ENCODE measurements around the gene TMEM115. TPM values are rescaled to one million over a fixed set of nuclear protein-coding genes. Genes with fewer than 3 reads are reported as not detected.

TMEM115 gene
- total and polyA plus RNA-seq, 11 donors: 20.5 to 57.3 (median 28.9) TPM

GRCh38 chr3:50340147-50340447, 19.2 kb downstream of the TMEM115 start:
- intact Hi-C loops (cut with DNase I): loop anchor here in 1 of 10 donors (10.0 kb wide), 1 partner anchor 1045 kb away; the partner anchor contains the start of gene MANF
- ATAC-seq: no peak
- H3K27me3 ChIP-seq: peaks cover 0 to 4% (median 0%) of the 10 kb centered on the region in 9 donors
- H3K9me3 ChIP-seq: no peaks in the 10 kb centered on the region
- no peaks in the 10 kb centered on the region for H3K36me3 ChIP-seq
- H3K4me3 ChIP-seq: peak overlapping the region; percentile 30 to 97 (median 64)
- DNase-seq: no peak
- WGBS, 4 donors: 27 to 46% (median 40%) methylated on average over 9 of the region's 9 CpGs
- peak overlapping the region; percentile 62 to 100 (median 98) for H3K27ac ChIP-seq
- TF ChIP-seq CTCF (IDR thresholded peaks at IDR 0.05) (no peak), POLR2A (IDR thresholded peaks at IDR 0.05) (no peak)
- H3K4me1 ChIP-seq: peaks cover 13 to 63% (median 50%) of the 10 kb centered on the region in 12 donors

DNA sequence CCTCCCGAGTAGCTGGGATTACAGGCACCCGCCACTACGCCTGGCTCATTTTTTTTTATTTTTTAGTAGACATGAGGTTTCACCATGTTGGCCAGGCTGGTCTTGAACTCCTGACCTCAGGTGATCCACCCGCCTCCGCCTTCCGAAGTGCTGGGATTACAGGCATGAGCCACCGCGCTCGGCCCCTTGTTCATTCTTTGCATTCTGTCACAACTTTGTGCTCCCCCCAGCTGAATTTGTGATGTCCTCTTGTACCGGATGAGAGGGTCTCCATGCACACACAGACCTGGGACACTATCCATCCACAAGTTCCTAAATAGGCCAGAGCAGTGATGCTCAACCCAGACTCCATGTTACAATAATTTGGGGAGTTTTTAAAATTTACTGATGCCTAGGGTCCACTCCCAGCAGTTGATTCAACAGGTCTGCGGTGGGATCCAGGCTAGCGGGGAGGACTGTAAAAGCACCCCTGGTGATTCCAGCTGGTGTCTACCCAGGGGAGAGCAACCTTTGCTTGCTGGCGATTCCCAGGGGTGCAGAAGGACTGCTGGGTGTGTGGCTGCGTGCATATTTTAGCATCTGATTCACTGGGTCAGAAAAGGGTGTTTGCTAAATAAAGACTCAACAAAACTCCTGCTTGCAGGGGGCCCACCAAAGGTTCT, 19.7 kb downstream of the TMEM115 start:
- intact Hi-C loops (cut with DNase I): loop anchor here in 1 of 10 donors (10.0 kb wide), 1 partner anchor 1045 kb away; the partner anchor contains the start of gene MANF

DNA sequence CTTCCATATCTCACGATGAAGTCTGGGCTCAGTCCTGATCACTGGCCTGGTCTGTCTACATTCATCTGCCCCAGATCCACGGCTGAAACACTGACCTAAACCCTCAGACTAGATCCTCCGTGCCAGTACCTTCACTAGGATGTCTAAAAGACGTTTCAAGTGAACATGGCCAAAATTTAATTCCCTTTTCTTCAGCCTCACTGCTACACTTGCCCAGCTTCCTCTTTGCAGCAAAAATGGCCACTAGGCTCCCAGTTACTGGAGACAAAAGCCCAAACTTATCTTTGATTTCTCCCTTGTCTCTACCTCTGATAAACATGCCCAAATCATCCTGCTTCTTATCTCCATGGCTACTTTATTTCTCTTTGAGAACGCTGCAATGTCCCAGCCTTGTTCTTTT, 20.4 kb downstream of the TMEM115 start:
- peaks cover 0 to 9% (median 0%) of the 10 kb centered on the region in 9 donors for H3K36me3 ChIP-seq
- DNase-seq: no peak
- no peaks in the 10 kb centered on the region for H3K9me3 ChIP-seq
- ATAC-seq: no peak
- peak overlapping the region in 7 of 12 donors; percentile 84 to 97 (median 93) for H3K4me3 ChIP-seq
- intact Hi-C loops (cut with DNase I): no loop called here
- WGBS, 4 donors: 68 to 79% (median 72%) methylated on average over 5 of the region's 5 CpGs
- H3K27me3 ChIP-seq: peaks cover 0 to 4% (median 0%) of the 10 kb centered on the region in 9 donors
- no peak for TF ChIP-seq POLR2A (IDR thresholded peaks at IDR 0.05)
- TF ChIP-seq CTCF (IDR thresholded peaks at IDR 0.05): no peak
- peak overlapping the region in 11 of 12 donors; percentile 92 to 100 (median 98) for H3K27ac ChIP-seq
- peaks cover 13 to 72% (median 61%) of the 10 kb centered on the region in 12 donors for H3K4me1 ChIP-seq

More for the DNA sequence above, 19.7 kb downstream of the TMEM115 start:
- no peaks in the 10 kb centered on the region for H3K9me3 ChIP-seq
- H3K27ac ChIP-seq: peak overlapping the region; percentile 62 to 100 (median 98)
- H3K36me3 ChIP-seq: peaks cover 0 to 4% (median 0%) of the 10 kb centered on the region in 9 donors
- peak overlapping the region in 11 of 12 donors; percentile 41 to 97 (median 67) for H3K4me3 ChIP-seq
- WGBS, 4 donors: 81 to 87% (median 84%) methylated on average over 14 of the region's 14 CpGs
- TF ChIP-seq CTCF (IDR thresholded peaks at IDR 0.05) (no peak), POLR2A (IDR thresholded peaks at IDR 0.05) (no peak)
- DNase-seq: no peak
- H3K4me1 ChIP-seq: peaks cover 13 to 65% (median 55%) of the 10 kb centered on the region in 12 donors
- ATAC-seq: no peak
- H3K27me3 ChIP-seq: peaks cover 0 to 4% (median 0%) of the 10 kb centered on the region in 9 donors

GRCh38 chr3:50337175-50337861, 22.0 kb downstream of the TMEM115 start:
- peak overlapping the region; percentile 92 to 100 (median 98) for H3K27ac ChIP-seq
- ATAC-seq: peak; percentile 85 to 90 (median 86)
- intact Hi-C loops (cut with DNase I): loop anchor here in 1 of 10 donors (1.0 kb wide), 1 partner anchor 34 kb away; the partner anchor contains the start of gene HYAL1
- H3K4me1 ChIP-seq: peaks cover 13 to 88% (median 72%) of the 10 kb centered on the region in 12 donors
- TF ChIP-seq POLR2A (IDR thresholded peaks at IDR 0.05) (peak; percentile 64 to 93), CTCF (IDR thresholded peaks at IDR 0.05) (no peak)
- peaks cover 0 to 4% (median 0%) of the 10 kb centered on the region in 9 donors for H3K27me3 ChIP-seq
- H3K4me3 ChIP-seq: peak overlapping the region; percentile 70 to 97 (median 92)
- WGBS, 4 donors: 0 to 3% (median 1%) methylated on average over 31 to 79 of the region's 79 CpGs
- peaks cover 0 to 25% (median 2%) of the 10 kb centered on the region in 9 donors for H3K36me3 ChIP-seq
- DNase-seq: peak; percentile 100
- no peaks in the 10 kb centered on the region for H3K9me3 ChIP-seq

All from heart left ventricle (tissue), 16 donors.